K562 (cell line): Measurements from ENCODE around the gene SCN4A. TPM values are rescaled to one million over a fixed set of nuclear protein-coding genes. Genes with fewer than 3 reads are reported as not detected.
A peak's percentile ranks its signal among the peaks of the same experiment; 100 is the strongest.

Experiments
- CCNT2 ChIP-seq: IDR thresholded peaks from 2 replicates; pipeline ENCODE4 v1.6.1; 2011; ENCODE audit warnings: borderline replicate concordance, low read depth, mild to moderate bottlenecking, moderate library complexity, mixed read lengths, low read length; ENCODE audit not compliant: insufficient read length; ENCODE audit errors: extremely low read depth
- DACH1 ChIP-seq: fragments of 450-650 bp; IDR thresholded peaks from 2 replicates; pipeline ENCODE4 v1.6.1; 2018; ENCODE audit not compliant: partially characterized antibody
- ELF1 ChIP-seq: fragments of 200-800 bp; sonication (Bioruptor generic); IDR thresholded peaks from 2 replicates; pipeline ENCODE4 v1.6.1; 2016; ENCODE audit warnings: missing genetic modification characterization, missing compliant biosample characterization
- JUND ChIP-seq, 2 experiments: IDR thresholded peaks; 2 replicates in 1 of 2; 3 replicates in 1 of 2; pipeline ENCODE4 v1.6.1; 2011; ENCODE audit warnings: borderline replicate concordance in 2 of 2, low read depth in 2 of 2, low read length in 2 of 2, improper control_type of control experiment in 1 of 2, missing biosample characterization in 1 of 2, missing genetic modification characterization in 1 of 2, missing genetic modification reagents in 1 of 2
- KDM5B ChIP-seq: fragments of 200-600 bp; sonication (generic); IDR thresholded peaks from 2 replicates; pipeline ENCODE4 v1.6.1; 2012; ENCODE audit warnings: low read depth, mild to moderate bottlenecking, moderate library complexity, low read length, control low read depth, inconsistent platforms; ENCODE audit not compliant: insufficient replicate concordance
- MIER1 ChIP-seq: fragments of 450-650 bp; IDR thresholded peaks from 2 replicates; pipeline ENCODE4 v1.6.1; 2016; ENCODE audit warnings: antibody characterized with exemption, mild to moderate bottlenecking, low read depth
- SIN3B ChIP-seq: fragments of 450-650 bp; IDR thresholded peaks from 2 replicates; pipeline ENCODE4 v1.6.1; 2017; ENCODE audit warnings: low read depth, mild to moderate bottlenecking, moderate library complexity
- SMARCC2 ChIP-seq: fragments of 450-650 bp; IDR thresholded peaks from 2 replicates; pipeline ENCODE4 v1.6.1; 2017; ENCODE audit warnings: antibody characterized with exemption, moderate library complexity, mild to moderate bottlenecking, low read depth
- SMARCE1 ChIP-seq: fragments of 450-650 bp; IDR thresholded peaks from 2 replicates; pipeline ENCODE4 v1.7.1; 2016; ENCODE audit warnings: mild to moderate bottlenecking
- XRCC3 ChIP-seq: fragments of 450-650 bp; IDR thresholded peaks from 2 replicates; pipeline ENCODE4 v1.6.1; 2017; ENCODE audit warnings: mild to moderate bottlenecking, moderate library complexity
- ZBTB40 ChIP-seq, 2 experiments: fragments of 450-650 bp in 1 of 2; sonication (generic) in 1 of 2; formaldehyde crosslinking in 1 of 2; IDR thresholded peaks; 2 replicates each; pipeline versions ENCODE4 v1.7.1 to v1.9.0; 2016 to 2022; ENCODE audit warnings: inconsistent platforms in 1 of 2, mild to moderate bottlenecking in 1 of 2, missing genetic modification reagents in 1 of 2
- ZNF134 ChIP-seq: fragments of 250-450 bp; sonication (Bioruptor Pico); conservative IDR thresholded peaks from 2 replicates; pipeline ENCODE4 v1.4.0; 2020
- ZNF23 ChIP-seq: fragments of 250-450 bp; sonication (Bioruptor Pico); IDR thresholded peaks from 2 replicates; pipeline ENCODE4 v1.4.0; 2020; ENCODE audit warnings: mild to moderate bottlenecking
- ZNF740 ChIP-seq, 3 experiments: fragments of 200-800 bp in 1 of 3; sonication (Bioruptor generic) in 1 of 3; sonication (generic) in 1 of 3; formaldehyde crosslinking in 1 of 3; IDR thresholded peaks; 2 replicates each; pipeline versions ENCODE4 v1.6.1 to v1.8.0; 2016 to 2022; ENCODE audit warnings: mild to moderate bottlenecking in 2 of 3, missing compliant biosample characterization in 2 of 3, missing genetic modification characterization in 2 of 3, missing genetic modification reagents in 1 of 3
- polyA plus RNA-seq, 8 experiments: library from polyadenylated mRNA; depleted of rRNA in 4 of 8; stranded (reverse) in 5 of 8; unstranded in 3 of 8; fragments of >200 nt; fragmentation: Nextera tagmentation in 2 of 8; fragmentation: Illumina TruSeq in 1 of 8; extraction: Ambion mirVana in 2 of 8; extraction: Trizol in 1 of 8; gene quantifications; 2 replicates each; pipeline versions ENCODE4 v1.2.1 to v1.2.3, GENCODE V29; 2011 to 2014; ENCODE audit warnings: inconsistent platforms in 1 of 8, missing spikeins in 1 of 8
- total RNA-seq, 7 experiments: library from RNA; depleted of rRNA in 6 of 7; stranded (reverse); fragments of >200 nt in 6 of 7; fragmentation: Illumina TruSeq in 2 of 7; extraction: Trizol in 2 of 7; gene quantifications; 2 replicates each; pipeline versions ENCODE4 v1.2.1 to v1.2.3, GENCODE V29; 2011 to 2021; ENCODE audit warnings: low replicate concordance in 1 of 7
- TF ChIP-seq, protein P1 (sequence below): fragments of 450-650 bp; formaldehyde crosslinking; IDR thresholded peaks from 2 replicates; pipeline ENCODE4 v1.4.0; 2020; ENCODE audit warnings: mild to moderate bottlenecking, moderate library complexity

Gene SCN4A
- total and polyA plus RNA-seq, 9 of the 15 experiments (the other 6 are each of a cell fraction or from before 2014, with no cell fraction given) = 0.29 to 2.6 (median 1.4) TPM

- no peak for TF ChIP-seq ZNF740 (CRISPR knock-in tag; IDR thresholded peaks at IDR 0.05)
- TF ChIP-seq ZNF740 (tag; IDR thresholded peaks at IDR 0.05) = no peak
- TF ChIP-seq KDM5B = peak; percentile 65
- no peak for TF ChIP-seq XRCC3
- no peak for TF ChIP-seq ZNF23 (CRISPR knock-in tag)
- TF ChIP-seq, protein P1, sequence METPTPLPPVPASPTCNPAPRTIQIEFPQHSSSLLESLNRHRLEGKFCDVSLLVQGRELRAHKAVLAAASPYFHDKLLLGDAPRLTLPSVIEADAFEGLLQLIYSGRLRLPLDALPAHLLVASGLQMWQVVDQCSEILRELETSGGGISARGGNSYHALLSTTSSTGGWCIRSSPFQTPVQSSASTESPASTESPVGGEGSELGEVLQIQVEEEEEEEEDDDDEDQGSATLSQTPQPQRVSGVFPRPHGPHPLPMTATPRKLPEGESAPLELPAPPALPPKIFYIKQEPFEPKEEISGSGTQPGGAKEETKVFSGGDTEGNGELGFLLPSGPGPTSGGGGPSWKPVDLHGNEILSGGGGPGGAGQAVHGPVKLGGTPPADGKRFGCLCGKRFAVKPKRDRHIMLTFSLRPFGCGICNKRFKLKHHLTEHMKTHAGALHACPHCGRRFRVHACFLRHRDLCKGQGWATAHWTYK = peak; percentile 75; the same call in 1 of the 2 replicates
- TF ChIP-seq ELF1 = no peak
- peak; percentile 92 for TF ChIP-seq SMARCE1
- TF ChIP-seq ZNF134 (CRISPR knock-in tag) = no peak
- no peak for TF ChIP-seq DACH1
- TF ChIP-seq SMARCC2 = peak; percentile 27; the same call in 1 of the 2 replicates
- no peak for TF ChIP-seq SIN3B
- no peak for TF ChIP-seq MIER1
- peak; percentile 82 for TF ChIP-seq CCNT2
- peak; percentile 90 for TF ChIP-seq JUND (IDR thresholded peaks at IDR 0.05; ENCODE audit: borderline replicate concordance, low read depth, low read length)
- peak; percentile 91; the same call in 2 of the 3 replicates for TF ChIP-seq JUND (tag; IDR thresholded peaks at IDR 0.05; ENCODE audit: borderline replicate concordance, low read depth, low read length)
- TF ChIP-seq ZBTB40 (IDR thresholded peaks at IDR 0.05) = peak; percentile 64
- TF ChIP-seq ZBTB40 (CRISPR knock-in tag; IDR thresholded peaks at IDR 0.05) = no peak
Measured at GRCh38 chr17:64006361-64007088, 33.8 kb upstream of the SCN4A start (continued).
